Measurements from ENCODE around the gene ADGRV1. TPM values are rescaled to one million over a fixed set of nuclear protein-coding genes. Genes with fewer than 3 reads are reported as not detected.

ADGRV1 gene
- total and polyA plus RNA-seq, 12 donors: 129 to 2,577 (median 695) TPM

GRCh38 chr5:90878081-90878480 is 319.5 kb downstream of the ADGRV1 start:
- Histone ChIP-seq H3K36me3 (replicated peaks in 1 of 2) (no peaks in the 10 kb centered on the region), H3K4me1 (replicated peaks in 1 of 2) (peaks cover 17 to 26% of the 10 kb centered on the region in 2 donors), H3K27me3 (no peaks in the 10 kb centered on the region), H3K9me3 (replicated peaks in 1 of 3) (no peaks in the 10 kb centered on the region), H3K27ac (peak overlapping the region; percentile 34 to 93 (median 62)), H3K4me3 (no peak overlapping the region)
- peak; percentile 57 to 81 (median 72) for DNase-seq
- 8 to 12% (median 9%) methylated on average over 7 of the region's 7 CpGs for WGBS, 4 donors
- intact Hi-C loops (cut with DNase I): no loop called here
- TF ChIP-seq CTCF (IDR thresholded peaks at IDR 0.05) (no peak), POLR2A (IDR thresholded peaks at IDR 0.05) (no peak)

GRCh38 chr5:90878549-90879196 is 320.1 kb downstream of the ADGRV1 start:
- Histone ChIP-seq H3K4me3 (no peak overlapping the region), H3K4me1 (replicated peaks in 1 of 2) (peaks cover 17 to 25% of the 10 kb centered on the region in 2 donors), H3K36me3 (replicated peaks in 1 of 2) (no peaks in the 10 kb centered on the region), H3K27me3 (no peaks in the 10 kb centered on the region), H3K27ac (peak overlapping the region; percentile 34 to 93 (median 62)), H3K9me3 (replicated peaks in 1 of 3) (no peaks in the 10 kb centered on the region)
- DNase-seq: peak; percentile 26 to 67 (median 54)
- 27 to 35% (median 34%) methylated on average over 3 of the region's 3 CpGs for WGBS, 4 donors
- intact Hi-C loops (cut with DNase I): no loop called here
- no peak for TF ChIP-seq CTCF (IDR thresholded peaks at IDR 0.05)
- peak in 1 of 2 donors; percentile 6 for TF ChIP-seq POLR2A (IDR thresholded peaks at IDR 0.05)

GRCh38 chr5:90881626-90882150 is 323.1 kb downstream of the ADGRV1 start:
- Histone ChIP-seq H3K4me1 (replicated peaks in 1 of 2) (peaks cover 17 to 25% of the 10 kb centered on the region in 2 donors), H3K27ac (no peak overlapping the region), H3K9me3 (replicated peaks in 1 of 3) (no peaks in the 10 kb centered on the region), H3K4me3 (no peak overlapping the region), H3K27me3 (no peaks in the 10 kb centered on the region), H3K36me3 (replicated peaks in 1 of 2) (no peaks in the 10 kb centered on the region)
- TF ChIP-seq CTCF (IDR thresholded peaks at IDR 0.05) (no peak), POLR2A (IDR thresholded peaks at IDR 0.05) (no peak)
- intact Hi-C loops (cut with DNase I): no loop called here
- no peak for DNase-seq
- WGBS, 4 donors: 90 to 94% (median 91%) methylated on average over 3 of the region's 3 CpGs

GRCh38 chr5:90882448-90882847 is 323.9 kb downstream of the ADGRV1 start:
- H3K4me3 ChIP-seq: no peak overlapping the region
- no peaks in the 10 kb centered on the region for H3K9me3 ChIP-seq (replicated peaks in 1 of 3)
- peaks cover 17 to 21% of the 10 kb centered on the region in 2 donors for H3K4me1 ChIP-seq (replicated peaks in 1 of 2)
- WGBS, 4 donors: 84 to 97% (median 92%) methylated on average over 2 of the region's 2 CpGs
- TF ChIP-seq CTCF (IDR thresholded peaks at IDR 0.05) (no peak), POLR2A (IDR thresholded peaks at IDR 0.05) (no peak)
- no peaks in the 10 kb centered on the region for H3K27me3 ChIP-seq
- intact Hi-C loops (cut with DNase I): no loop called here
- no peak for DNase-seq
- H3K27ac ChIP-seq: no peak overlapping the region
- H3K36me3 ChIP-seq (replicated peaks in 1 of 2): no peaks in the 10 kb centered on the region
